Neural progenitor cell (in vitro differentiated cells): ENCODE results near the gene KXD1. TPM values are rescaled to one million over a fixed set of nuclear protein-coding genes. Genes with fewer than 3 reads are reported as not detected.
A peak's percentile ranks its signal among the peaks of the same experiment; 100 is the strongest.

Source experiments
- DNase-seq: peaks from one replicate; pipeline ENCODE4 v3.0.0-alpha.2; 2016; ENCODE audit warnings: low spot score
- H2AFZ ChIP-seq: fragments of 200-600 bp; sonication (generic); replicated peaks from 2 replicates; pipeline ENCODE4 v1.6.1; 2016; ENCODE audit warnings: antibody characterized with exemption
- H3F3A ChIP-seq: fragments of 200-600 bp; sonication (generic); 2 replicates; pipeline ENCODE4 v1.6.1; 2016; ENCODE audit warnings: antibody characterized with exemption, low read depth
- H3K27ac ChIP-seq: fragments of 200-600 bp; sonication (generic); 2 replicates; pipeline ENCODE4 v1.5.1; 2016; ENCODE audit warnings: mild to moderate bottlenecking
- H3K27me3 ChIP-seq: fragments of 200-600 bp; sonication (generic); 2 replicates; pipeline ENCODE4 v1.6.1; 2016; ENCODE audit warnings: mild to moderate bottlenecking, moderate library complexity
- H3K36me3 ChIP-seq: fragments of 200-600 bp; sonication (generic); 2 replicates; pipeline ENCODE4 v1.5.1; 2016
- H3K4me1 ChIP-seq: fragments of 200-600 bp; sonication (generic); 2 replicates; pipeline ENCODE4 v1.6.1; 2016; ENCODE audit warnings: mixed run types
- H3K4me2 ChIP-seq: fragments of 200-600 bp; sonication (generic); 2 replicates; pipeline ENCODE4 v1.6.1; 2016
- H3K4me3 ChIP-seq: fragments of 200-600 bp; sonication (generic); 2 replicates; pipeline ENCODE4 v1.5.1; 2016
- H3K79me2 ChIP-seq: fragments of 200-600 bp; sonication (generic); 2 replicates; pipeline ENCODE4 v1.6.1; 2016; ENCODE audit warnings: low read depth
- H3K9ac ChIP-seq: fragments of 200-600 bp; sonication (generic); 2 replicates; pipeline ENCODE4 v1.6.1; 2016
- H3K9me3 ChIP-seq: fragments of 200-600 bp; sonication (generic); 2 replicates; pipeline ENCODE4 v1.5.1; 2016; ENCODE audit warnings: low read depth
- H4K20me1 ChIP-seq: fragments of 200-600 bp; sonication (generic); 2 replicates; pipeline ENCODE4 v1.6.1; 2016; ENCODE audit warnings: low read depth
- H3K27ac Mint-ChIP-seq: 3 replicates; pipeline ENCODE4 v1.8.0; 2021; ENCODE audit warnings: mixed read lengths
- H3K27me3 Mint-ChIP-seq: 2 replicates; pipeline ENCODE4 v1.8.0; 2022; ENCODE audit warnings: low read depth, mild to moderate bottlenecking, inconsistent platforms, moderate library complexity, mixed read lengths; ENCODE audit not compliant: insufficient read depth
- H3K36me3 Mint-ChIP-seq: 3 replicates; pipeline ENCODE4 v1.8.0; 2021; ENCODE audit warnings: mixed read lengths
- H3K4me1 Mint-ChIP-seq: 3 replicates; pipeline ENCODE4 v1.8.0; 2021; ENCODE audit warnings: mixed read lengths
- H3K4me3 Mint-ChIP-seq: 3 replicates; pipeline ENCODE4 v1.8.0; 2021; ENCODE audit warnings: mild to moderate bottlenecking, moderate library complexity, mixed read lengths
- H3K9me3 Mint-ChIP-seq: 3 replicates; pipeline ENCODE4 v1.8.0; 2020; ENCODE audit warnings: mixed read lengths
- EZH2 ChIP-seq: fragments of 200-600 bp; sonication (generic); IDR thresholded peaks from 2 replicates; pipeline ENCODE4 v1.6.1; 2017; ENCODE audit warnings: antibody characterized with exemption, mild to moderate bottlenecking, moderate library complexity
- EZH2phosphoT487 ChIP-seq: fragments of 200-600 bp; sonication (generic); IDR thresholded peaks from 2 replicates; pipeline ENCODE4 v1.6.1; 2017; ENCODE audit warnings: antibody characterized with exemption
- total RNA-seq: library from RNA; depleted of rRNA; stranded (reverse); fragments of >200 nt; gene quantifications from 2 replicates; pipeline ENCODE4 v1.2.3, GENCODE V29; 2015; ENCODE audit warnings: low replicate concordance
- TF ChIP-seq, protein P1 (sequence below): fragments of 200-600 bp; sonication (generic); IDR thresholded peaks from 2 replicates; pipeline ENCODE4 v1.5.1; 2017; ENCODE audit warnings: antibody characterized with exemption, mild to moderate bottlenecking

KXD1 gene
- total RNA-seq, 1 donor from 2014 or later, result 82.7 TPM

DNA sequence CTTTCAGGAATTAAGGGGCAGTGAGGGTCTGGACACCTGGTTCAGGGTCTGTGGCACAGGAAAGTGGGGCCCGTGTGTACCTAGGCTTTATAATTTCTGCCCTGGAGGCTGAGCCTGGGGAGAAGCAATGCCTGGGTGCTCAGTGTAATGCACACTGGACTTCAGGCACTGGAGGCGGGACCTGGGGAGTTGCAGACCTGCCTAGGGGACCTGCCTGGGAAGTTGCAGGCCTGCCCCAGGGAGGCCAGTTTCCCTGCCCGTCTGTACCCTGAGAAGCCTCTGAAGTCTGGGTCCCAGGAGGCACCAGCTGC is 52.5 kb downstream of the KXD1 start:
- Histone ChIP-seq H3K36me3 (no peaks in the 10 kb centered on the region), H2AFZ (no peak overlapping the region), H3F3A (peaks cover 44% of the 10 kb centered on the region), H3K4me1 (peaks cover 44% of the 10 kb centered on the region), H3K27ac (no peak overlapping the region), H3K9me3 (no peaks in the 10 kb centered on the region), H3K4me3 (peak overlapping the region; percentile 57), H3K27me3 (peaks cover 98% of the 10 kb centered on the region), H3K79me2 (no peaks in the 10 kb centered on the region), H4K20me1 (peaks cover 68% of the 10 kb centered on the region), H3K9ac (no peak overlapping the region), H3K4me2 (peak overlapping the region; percentile 90)
- Mint-ChIP-seq H3K36me3 (peaks cover 2% of the 10 kb centered on the region), H3K27me3 (peaks cover 68% of the 10 kb centered on the region), H3K4me3 (no peak overlapping the region), H3K9me3 (peaks cover 6% of the 10 kb centered on the region), H3K4me1 (peaks cover 22% of the 10 kb centered on the region), H3K27ac (no peak overlapping the region)
- no peak for TF ChIP-seq EZH2phosphoT487
- peak; percentile 40 for DNase-seq

DNA sequence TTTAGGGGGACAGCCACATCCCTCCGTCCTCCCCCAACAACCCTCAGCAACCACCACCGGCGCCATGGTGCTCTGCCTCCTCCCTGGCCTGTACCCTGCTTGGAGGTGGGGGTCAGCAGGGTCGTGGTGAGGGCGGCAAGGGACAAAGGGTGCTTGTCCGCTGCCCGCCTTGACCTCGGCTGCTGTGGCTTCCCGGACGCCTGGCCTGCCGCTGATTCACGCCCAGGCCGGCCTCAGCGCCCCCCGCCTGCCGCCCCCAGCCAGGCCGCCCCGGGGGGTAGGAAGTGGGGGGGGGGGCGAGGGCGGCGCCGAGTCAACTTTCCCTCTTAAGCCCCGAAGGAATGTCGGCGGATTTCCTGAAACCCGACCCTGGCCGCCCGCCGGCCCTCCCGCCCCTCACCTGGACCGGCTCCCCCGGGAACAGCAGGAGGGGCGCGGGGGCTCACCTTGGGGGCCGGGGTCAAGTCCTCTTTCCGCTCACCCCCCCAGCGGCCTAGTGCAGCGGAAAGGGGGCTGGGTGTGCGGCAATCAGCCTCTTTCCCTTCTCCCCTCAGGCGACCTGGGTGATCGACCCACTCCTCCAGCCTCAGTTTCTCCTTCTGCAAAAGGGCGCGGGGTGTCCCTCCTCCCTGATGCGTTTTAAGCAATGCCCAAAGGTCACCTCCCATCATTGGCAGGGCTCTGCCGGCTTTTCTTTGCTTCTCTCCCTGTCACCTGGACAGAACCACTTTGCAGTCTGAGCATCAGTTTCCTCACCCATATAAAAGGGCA is 53.1 kb downstream of the KXD1 start:
- Histone ChIP-seq H3K9me3 (no peaks in the 10 kb centered on the region), H3F3A (peaks cover 42% of the 10 kb centered on the region), H3K9ac (no peak overlapping the region), H3K27me3 (peaks cover 98% of the 10 kb centered on the region), H2AFZ (no peak overlapping the region), H3K4me3 (peak overlapping the region; percentile 57), H3K4me2 (peak overlapping the region; percentile 90), H3K36me3 (no peaks in the 10 kb centered on the region), H3K27ac (no peak overlapping the region), H4K20me1 (peaks cover 62% of the 10 kb centered on the region), H3K79me2 (no peaks in the 10 kb centered on the region), H3K4me1 (peaks cover 44% of the 10 kb centered on the region)
- TF ChIP-seq EZH2phosphoT487 (peak; percentile 79), EZH2 (peak; percentile 96)
- TF ChIP-seq, protein P1, sequence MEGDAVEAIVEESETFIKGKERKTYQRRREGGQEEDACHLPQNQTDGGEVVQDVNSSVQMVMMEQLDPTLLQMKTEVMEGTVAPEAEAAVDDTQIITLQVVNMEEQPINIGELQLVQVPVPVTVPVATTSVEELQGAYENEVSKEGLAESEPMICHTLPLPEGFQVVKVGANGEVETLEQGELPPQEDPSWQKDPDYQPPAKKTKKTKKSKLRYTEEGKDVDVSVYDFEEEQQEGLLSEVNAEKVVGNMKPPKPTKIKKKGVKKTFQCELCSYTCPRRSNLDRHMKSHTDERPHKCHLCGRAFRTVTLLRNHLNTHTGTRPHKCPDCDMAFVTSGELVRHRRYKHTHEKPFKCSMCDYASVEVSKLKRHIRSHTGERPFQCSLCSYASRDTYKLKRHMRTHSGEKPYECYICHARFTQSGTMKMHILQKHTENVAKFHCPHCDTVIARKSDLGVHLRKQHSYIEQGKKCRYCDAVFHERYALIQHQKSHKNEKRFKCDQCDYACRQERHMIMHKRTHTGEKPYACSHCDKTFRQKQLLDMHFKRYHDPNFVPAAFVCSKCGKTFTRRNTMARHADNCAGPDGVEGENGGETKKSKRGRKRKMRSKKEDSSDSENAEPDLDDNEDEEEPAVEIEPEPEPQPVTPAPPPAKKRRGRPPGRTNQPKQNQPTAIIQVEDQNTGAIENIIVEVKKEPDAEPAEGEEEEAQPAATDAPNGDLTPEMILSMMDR, result no peak
- Mint-ChIP-seq H3K9me3 (peaks cover 4% of the 10 kb centered on the region), H3K27ac (no peak overlapping the region), H3K4me1 (peaks cover 18% of the 10 kb centered on the region), H3K4me3 (peak overlapping the region; percentile 81), H3K36me3 (no peaks in the 10 kb centered on the region), H3K27me3 (peaks cover 65% of the 10 kb centered on the region)
- peak; percentile 70 for DNase-seq

DNA sequence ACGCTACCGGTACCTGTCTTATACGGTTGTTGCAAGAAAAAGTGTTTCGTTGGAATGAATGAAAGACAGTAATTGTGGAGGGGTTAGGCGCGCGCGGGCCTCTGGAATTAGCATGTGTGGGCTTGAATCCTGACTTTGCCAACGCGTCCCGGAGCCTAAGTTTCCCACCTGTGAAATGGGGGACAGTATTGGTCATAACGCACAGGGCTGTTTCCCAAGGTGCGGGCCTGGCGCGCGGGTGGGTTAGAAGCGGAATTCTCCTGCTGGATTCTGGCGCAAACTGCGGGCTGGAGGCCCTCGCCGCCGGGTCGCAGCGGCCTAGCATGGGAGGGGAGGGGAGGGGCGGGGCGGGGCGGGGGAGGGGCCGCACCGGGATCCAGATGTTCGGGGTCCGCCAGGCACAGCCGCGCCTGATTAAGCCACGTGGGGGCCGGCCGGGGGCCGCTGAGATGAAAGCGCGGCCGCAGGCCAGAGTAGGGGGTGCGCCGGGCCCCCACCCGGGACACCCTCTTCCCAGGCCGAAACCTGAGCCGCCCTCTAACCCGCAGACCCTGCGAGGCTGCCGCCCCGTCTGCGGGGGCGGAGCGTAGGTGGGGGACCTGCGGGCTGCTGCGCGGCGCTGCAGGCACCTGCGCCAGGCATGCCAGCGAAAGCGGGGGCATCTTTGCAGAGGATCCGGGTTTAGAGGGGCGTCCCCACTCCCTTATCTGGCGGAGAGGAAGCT is 53.8 kb downstream of the KXD1 start:
- TF ChIP-seq EZH2 (peak; percentile 91), EZH2phosphoT487 (peak; percentile 69)
- TF ChIP-seq, protein P1, result no peak
- Histone ChIP-seq H4K20me1 (peaks cover 56% of the 10 kb centered on the region), H3K27ac (no peak overlapping the region), H3K36me3 (no peaks in the 10 kb centered on the region), H3K4me1 (peaks cover 40% of the 10 kb centered on the region), H3K9ac (no peak overlapping the region), H3K4me2 (peak overlapping the region; percentile 90), H3K27me3 (peaks cover 98% of the 10 kb centered on the region), H2AFZ (no peak overlapping the region), H3K79me2 (no peaks in the 10 kb centered on the region), H3K9me3 (no peaks in the 10 kb centered on the region), H3F3A (peaks cover 42% of the 10 kb centered on the region), H3K4me3 (peak overlapping the region; percentile 57)
- Mint-ChIP-seq H3K4me3 (peak overlapping the region; percentile 82), H3K4me1 (peaks cover 18% of the 10 kb centered on the region), H3K27ac (no peak overlapping the region), H3K27me3 (peaks cover 71% of the 10 kb centered on the region), H3K36me3 (no peaks in the 10 kb centered on the region), H3K9me3 (peaks cover 4% of the 10 kb centered on the region)
- peak; percentile 78 for DNase-seq
